ENCODE results near the gene C12orf57. TPM values are rescaled to one million over a fixed set of nuclear protein-coding genes. Genes with fewer than 3 reads are reported as not detected.

C12orf57 gene
- total RNA-seq, 1 donor from 2014 or later = 225 TPM

GRCh38 chr12:6937481-6938352 lies 6.1 kb upstream of the C12orf57 start:
- H3K9me3 Mint-ChIP-seq (ENCODE audit: unreplicated experiment) = no peaks in the 10 kb centered on the region
- H3K27me3 Mint-ChIP-seq (ENCODE audit: unreplicated experiment) = peaks cover 27% of the 10 kb centered on the region
- peak; percentile 96 for TF ChIP-seq CTCF (IDR thresholded peaks at IDR 0.05; ENCODE audit: unreplicated experiment)
- peaks cover 49% of the 10 kb centered on the region for H3K4me1 Mint-ChIP-seq (ENCODE audit: unreplicated experiment)
- peak; percentile 86 for DNase-seq (ENCODE audit: low spot score)
- peak overlapping the region; percentile 59 for H3K4me3 Mint-ChIP-seq (ENCODE audit: unreplicated experiment)
- H3K36me3 Mint-ChIP-seq (ENCODE audit: low read depth, unreplicated experiment) = peaks cover 44% of the 10 kb centered on the region
- no peak overlapping the region for H3K27ac Mint-ChIP-seq (ENCODE audit: unreplicated experiment)

- peaks cover 32% of the 10 kb centered on the region for H3K27me3 Mint-ChIP-seq (ENCODE audit: unreplicated experiment)
- peaks cover 46% of the 10 kb centered on the region for H3K4me1 Mint-ChIP-seq (ENCODE audit: unreplicated experiment)
These were observed 5.2 kb upstream of the C12orf57 start for GRCh38 chr12:6938353-6939190.

GRCh38 chr12:6939191-6939540 lies 4.7 kb upstream of the C12orf57 start:
- Mint-ChIP-seq H3K27me3 (ENCODE audit: unreplicated experiment) (peaks cover 37% of the 10 kb centered on the region), H3K4me3 (ENCODE audit: unreplicated experiment) (peak overlapping the region; percentile 84), H3K9me3 (ENCODE audit: unreplicated experiment) (no peaks in the 10 kb centered on the region), H3K36me3 (ENCODE audit: low read depth, unreplicated experiment) (peaks cover 36% of the 10 kb centered on the region), H3K4me1 (ENCODE audit: unreplicated experiment) (peaks cover 45% of the 10 kb centered on the region), H3K27ac (ENCODE audit: unreplicated experiment) (peak overlapping the region; percentile 92)
- no peak for DNase-seq (ENCODE audit: low spot score)
- no peak for TF ChIP-seq CTCF (IDR thresholded peaks at IDR 0.05; ENCODE audit: unreplicated experiment)

More at GRCh38 chr12:6938353-6939190, 5.2 kb upstream of the C12orf57 start:
- H3K27ac Mint-ChIP-seq (ENCODE audit: unreplicated experiment) = peak overlapping the region; percentile 92
- no peak for DNase-seq (ENCODE audit: low spot score)
- H3K4me3 Mint-ChIP-seq (ENCODE audit: unreplicated experiment) = peak overlapping the region; percentile 84
- no peak for TF ChIP-seq CTCF (IDR thresholded peaks at IDR 0.05; ENCODE audit: unreplicated experiment)
- H3K36me3 Mint-ChIP-seq (ENCODE audit: low read depth, unreplicated experiment) = peaks cover 42% of the 10 kb centered on the region
- no peaks in the 10 kb centered on the region for H3K9me3 Mint-ChIP-seq (ENCODE audit: unreplicated experiment)

GRCh38 chr12:6941267-6941666 lies 2.6 kb upstream of the C12orf57 start:
- H3K4me3 Mint-ChIP-seq (ENCODE audit: unreplicated experiment) = peak overlapping the region; percentile 56

More at GRCh38 chr12:6941267-6941666, 2.6 kb upstream of the C12orf57 start:
- Mint-ChIP-seq H3K36me3 (ENCODE audit: low read depth, unreplicated experiment) (peaks cover 20% of the 10 kb centered on the region), H3K9me3 (ENCODE audit: unreplicated experiment) (no peaks in the 10 kb centered on the region), H3K27me3 (ENCODE audit: unreplicated experiment) (peaks cover 41% of the 10 kb centered on the region), H3K4me1 (ENCODE audit: unreplicated experiment) (peaks cover 43% of the 10 kb centered on the region), H3K27ac (ENCODE audit: unreplicated experiment) (peak overlapping the region; percentile 27)
- no peak for DNase-seq (ENCODE audit: low spot score)
- no peak for TF ChIP-seq CTCF (IDR thresholded peaks at IDR 0.05; ENCODE audit: unreplicated experiment)

Measured in endothelial cell (in vitro differentiated cells).